Spleen (tissue), 11 donors: ENCODE results near the gene BRINP2. TPM values are rescaled to one million over a fixed set of nuclear protein-coding genes. Genes with fewer than 3 reads are reported as not detected.

Source experiments
- DNase-seq: peaks from one replicate; pipeline ENCODE4 v3.0.0-alpha.2; 2020
- H3K27ac ChIP-seq, 8 donors: fragments of 200-600 bp; sonication (generic) in 7 of 8; 1 replicate in 4 of 8; 2 replicates in 4 of 8; pipeline versions ENCODE4 v1.5.0 to v1.8.0; 2016 to 2021; ENCODE audit warnings: inconsistent platforms in 4 of 8, mild to moderate bottlenecking in 4 of 8, moderate library complexity in 1 of 8
- H3K27me3 ChIP-seq, 7 donors: fragments of 200-600 bp; sonication (generic) in 6 of 7; replicated peaks in 1 of 7; 1 replicate in 4 of 7; 2 replicates in 3 of 7; pipeline versions ENCODE4 v1.5.0 to v1.8.0; 2016 to 2021; ENCODE audit warnings: inconsistent platforms in 3 of 7, mild to moderate bottlenecking in 1 of 7
- H3K36me3 ChIP-seq, 6 donors: fragments of 200-600 bp; sonication (generic) in 5 of 6; 1 replicate in 4 of 6; 2 replicates in 2 of 6; pipeline versions ENCODE4 v1.5.0 to v1.8.0; 2016 to 2021; ENCODE audit warnings: inconsistent platforms in 2 of 6
- H3K4me1 ChIP-seq, 6 donors: fragments of 200-600 bp; sonication (generic) in 5 of 6; 1 replicate in 3 of 6; 2 replicates in 3 of 6; pipeline versions ENCODE4 v1.5.0 to v1.8.0; 2016 to 2021; ENCODE audit warnings: inconsistent platforms in 3 of 6
- H3K4me3 ChIP-seq, 8 donors: fragments of 200-600 bp; sonication (generic) in 7 of 8; 1 replicate in 4 of 8; 2 replicates in 4 of 8; pipeline versions ENCODE4 v1.5.0 to v1.8.0; 2016 to 2021; ENCODE audit warnings: inconsistent platforms in 4 of 8, mild to moderate bottlenecking in 4 of 8, moderate library complexity in 2 of 8
- H3K9me3 ChIP-seq, 8 donors: fragments of 200-600 bp; sonication (generic) in 7 of 8; 1 replicate in 4 of 8; 2 replicates in 4 of 8; pipeline versions ENCODE4 v1.5.0 to v1.8.0; 2016 to 2021; ENCODE audit warnings: inconsistent platforms in 4 of 8
- CTCF ChIP-seq, 11 experiments: fragments of 200-600 bp in 7 of 11; fragments of 450-650 bp in 4 of 11; sonication (generic) in 4 of 11; IDR thresholded peaks in 8 of 11; conservative IDR thresholded peaks in 3 of 11; 1 replicate in 7 of 11; 2 replicates in 4 of 11; pipeline versions ENCODE4 v1.4.0 to v1.8.0; 2016 to 2021; ENCODE audit warnings: antibody characterized with exemption in 11 of 11, inconsistent platforms in 4 of 11, mild to moderate bottlenecking in 1 of 11
- POLR2A ChIP-seq, 3 donors: fragments of 450-650 bp; IDR thresholded peaks; one replicate each; pipeline ENCODE4 v1.5.1; 2017; ENCODE audit warnings: antibody characterized with exemption in 3 of 3, mild to moderate bottlenecking in 1 of 3
- POLR2AphosphoS5 ChIP-seq, 3 donors: sonication (generic); formaldehyde crosslinking; IDR thresholded peaks; one replicate each; pipeline ENCODE4 v1.5.1; 2017; ENCODE audit warnings: antibody characterized with exemption in 3 of 3
- WGBS, 5 donors: extraction: QIAGEN DNeasy Blood & Tissue Kit in 3 of 5; methylation state at CpG; one replicate each; pipeline versions ENCODE4 v1.1.5 to v1.1.7; 2013 to 2018; 5-methylcytosine and 5-hydroxymethylcytosine counted together
- intact Hi-C: fragments of 100-400 bp; cut with DNase I; formaldehyde crosslinking; loops from one replicate; pipeline ENCODE4 v1.15.0; 2023; ENCODE audit warnings: low total_unique reads
- polyA plus RNA-seq, 3 donors: library from polyadenylated mRNA; stranded (reverse); fragments of 200-250 nt; gene quantifications; one replicate each; pipeline ENCODE4 v1.2.1, GENCODE V29; 2013
- total RNA-seq, 7 donors: library from RNA; depleted of rRNA in 3 of 7; stranded (reverse); fragments of >200 nt in 3 of 7; fragmentation: NEBNext Ultra II Directional in 4 of 7; extraction: Animal tissue kit (Norgen Biotek cat#: 25700) in 4 of 7; gene quantifications; one replicate each; pipeline versions ENCODE4 v1.1.0 to v1.2.1, GENCODE V29; 2016 to 2021
- donor health status: healthy with polysubstance abuse.
- donor health status: DM: no; HTN: no; CAD: no; lungs with moderate emphysema.
- donor health status: DM: no; HTN: no; CAD: no.
- donor health status: Bipolar disorder and iron deficiency.
- donor health status: healthy.
- donor health status: DM: no; HTN: no; CAD: no.
- donor health status: DM: yes; HTN: yes; CAD: no.

The BRINP2 gene
- total and polyA plus RNA-seq, 10 donors: 0.33 to 1.5 (median 0.74) TPM

- 69 to 93% (median 76%) methylated on average over 1 of the region's 1 CpG for WGBS, 5 donors
- no peak overlapping the region for H3K4me3 ChIP-seq
- no peak for TF ChIP-seq POLR2A (IDR thresholded peaks at IDR 0.05)
- no peak for TF ChIP-seq POLR2AphosphoS5 (IDR thresholded peaks at IDR 0.05)
- DNase-seq: no peak
- intact Hi-C loops: no loop called here
- H3K36me3 ChIP-seq: no peaks in the 10 kb centered on the region
- no peaks in the 10 kb centered on the region for H3K9me3 ChIP-seq
- no peaks in the 10 kb centered on the region for H3K27me3 ChIP-seq
- H3K27ac ChIP-seq: no peak overlapping the region
- H3K4me1 ChIP-seq: no peaks in the 10 kb centered on the region
These were observed 73.0 kb downstream of the BRINP2 start for GRCh38 chr1:177243773-177244172.

- Histone ChIP-seq H3K4me3 (no peak overlapping the region), H3K36me3 (no peaks in the 10 kb centered on the region), H3K27ac (peak overlapping the region in 6 of 8 donors; percentile 27 to 65 (median 58)), H3K27me3 (no peaks in the 10 kb centered on the region), H3K4me1 (no peaks in the 10 kb centered on the region), H3K9me3 (no peaks in the 10 kb centered on the region)
- no peak for TF ChIP-seq CTCF (IDR thresholded peaks at IDR 0.05 in 8 of 11, conservative IDR thresholded peaks at IDR 0.05 in 3 of 11)
- TF ChIP-seq POLR2AphosphoS5 (IDR thresholded peaks at IDR 0.05): no peak
- TF ChIP-seq POLR2A (IDR thresholded peaks at IDR 0.05): no peak
- intact Hi-C loops: no loop called here
- 73 to 91% (median 82%) methylated on average over 4 of the region's 4 CpGs for WGBS, 5 donors
- no peak for DNase-seq
These were observed 76.2 kb downstream of the BRINP2 start for GRCh38 chr1:177246710-177247580.

- Histone ChIP-seq H3K27me3 (no peaks in the 10 kb centered on the region), H3K4me1 (no peaks in the 10 kb centered on the region), H3K27ac (peak overlapping the region in 6 of 8 donors; percentile 27 to 65 (median 58)), H3K9me3 (no peaks in the 10 kb centered on the region), H3K36me3 (no peaks in the 10 kb centered on the region), H3K4me3 (no peak overlapping the region)
- TF ChIP-seq CTCF (IDR thresholded peaks at IDR 0.05 in 8 of 11, conservative IDR thresholded peaks at IDR 0.05 in 3 of 11) (no peak), POLR2A (IDR thresholded peaks at IDR 0.05) (no peak), POLR2AphosphoS5 (IDR thresholded peaks at IDR 0.05) (no peak)
- no peak for DNase-seq
- intact Hi-C loops: no loop called here
- 76 to 82% (median 79%) methylated on average over 9 of the region's 9 CpGs for WGBS, 5 donors
These were observed 76.9 kb downstream of the BRINP2 start for GRCh38 chr1:177247623-177248176.

GRCh38 chr1:177248258-177248657 lies 77.5 kb downstream of the BRINP2 start:
- no peaks in the 10 kb centered on the region for H3K9me3 ChIP-seq
- H3K27ac ChIP-seq: peak overlapping the region in 4 of 8 donors; percentile 39 to 65 (median 58)
- no peak for DNase-seq
- no peaks in the 10 kb centered on the region for H3K36me3 ChIP-seq
- no peak overlapping the region for H3K4me3 ChIP-seq
- TF ChIP-seq POLR2A (IDR thresholded peaks at IDR 0.05): no peak
- TF ChIP-seq POLR2AphosphoS5 (IDR thresholded peaks at IDR 0.05): no peak
- no peak for TF ChIP-seq CTCF (IDR thresholded peaks at IDR 0.05 in 8 of 11, conservative IDR thresholded peaks at IDR 0.05 in 3 of 11)
- no peaks in the 10 kb centered on the region for H3K4me1 ChIP-seq
- H3K27me3 ChIP-seq: no peaks in the 10 kb centered on the region
- intact Hi-C loops: no loop called here
- WGBS, 5 donors: 69 to 87% (median 84%) methylated on average over 5 of the region's 5 CpGs
